Psoas muscle (tissue), 8 donors: Measurements from ENCODE around the gene CCDC187. TPM values are rescaled to one million over a fixed set of nuclear protein-coding genes. Genes with fewer than 3 reads are reported as not detected.

ENCODE experiments used
- ATAC-seq, 4 donors: fragments of 200-7000 bp; cut with Tn5 transposase; one replicate each; pipeline ENCODE4 v1.9.1; 2020; ENCODE audit warnings: moderate library complexity in 3 of 4, mild to moderate bottlenecking in 2 of 4
- DNase-seq, 2 donors: peaks; one replicate each; pipeline ENCODE4 v3.0.0-alpha.2; 2020
- H3K27ac ChIP-seq: fragments of 200-600 bp; one replicate; pipeline ENCODE4 v1.8.0; 2022
- H3K27me3 ChIP-seq, 3 donors: fragments of 200-600 bp in 1 of 3; one replicate each; pipeline versions ENCODE4 v1.6.1 to v1.8.0; 2013 to 2022; ENCODE audit warnings: low read length in 2 of 3, mild to moderate bottlenecking in 2 of 3, moderate library complexity in 1 of 3; ENCODE audit not compliant: insufficient read depth in 3 of 3
- H3K36me3 ChIP-seq, 2 donors: fragments of 200-600 bp in 1 of 2; one replicate each; pipeline versions ENCODE4 v1.6.1 to v1.8.0; 2013 to 2022; ENCODE audit warnings: low read depth in 1 of 2, mild to moderate bottlenecking in 1 of 2, moderate library complexity in 1 of 2; ENCODE audit not compliant: insufficient read depth in 1 of 2
- H3K4me1 ChIP-seq: fragments of 200-600 bp; one replicate; pipeline ENCODE4 v1.8.0; 2022
- H3K4me3 ChIP-seq: fragments of 200-600 bp; one replicate; pipeline ENCODE4 v1.8.0; 2022; ENCODE audit warnings: mild to moderate bottlenecking
- H3K9me3 ChIP-seq: fragments of 200-600 bp; one replicate; pipeline ENCODE4 v1.8.0; 2022
- WGBS, 3 donors: extraction: QIAGEN DNeasy Blood & Tissue Kit; methylation state at CpG; one replicate each; pipeline versions ENCODE4 v1.1.6 to v1.1.7; 2013; 5-methylcytosine and 5-hydroxymethylcytosine counted together
- intact Hi-C, 2 donors: fragments of 100-400 bp; cut with DNase I; formaldehyde crosslinking; loops; one replicate each; pipeline versions ENCODE4 v1.11.0 to v1.14.2; 2022
- polyA plus RNA-seq, 3 donors: library from polyadenylated mRNA; stranded (reverse); fragments of 200-250 nt; gene quantifications; one replicate each; pipeline ENCODE4 v1.2.3, GENCODE V29; 2013
- total RNA-seq, 4 donors: library from RNA; stranded (reverse); fragmentation: NEBNext Ultra II Directional in 2 of 4; extraction: Animal tissue kit (Norgen Biotek cat#: 25700) in 2 of 4; gene quantifications; one replicate each; pipeline versions ENCODE4 v1.2.1 to v1.2.4, GENCODE V29; 2021 to 2023
- TF ChIP-seq, protein P1 (sequence below): fragments of 200-600 bp; IDR thresholded peaks from one replicate; pipeline ENCODE4 v1.8.0; 2022; ENCODE audit warnings: antibody characterized with exemption
- donor health status: healthy with polysubstance abuse.
- donor health status: DM: no; HTN: no; CAD: no; lungs with moderate emphysema.
- donor health status: Bipolar disorder and iron deficiency.
- donor health status: healthy.
- donor health status: DM: yes; HTN: yes; CAD: no.
- donor health status: DM: no; HTN: no; CAD: no.
- donor health status: DM: no; HTN: no; CAD: no.
- donor health status: DM: yes; HTN: yes; CAD: no.

CCDC187 gene
- total and polyA plus RNA-seq, 7 donors: not detected

DNA sequence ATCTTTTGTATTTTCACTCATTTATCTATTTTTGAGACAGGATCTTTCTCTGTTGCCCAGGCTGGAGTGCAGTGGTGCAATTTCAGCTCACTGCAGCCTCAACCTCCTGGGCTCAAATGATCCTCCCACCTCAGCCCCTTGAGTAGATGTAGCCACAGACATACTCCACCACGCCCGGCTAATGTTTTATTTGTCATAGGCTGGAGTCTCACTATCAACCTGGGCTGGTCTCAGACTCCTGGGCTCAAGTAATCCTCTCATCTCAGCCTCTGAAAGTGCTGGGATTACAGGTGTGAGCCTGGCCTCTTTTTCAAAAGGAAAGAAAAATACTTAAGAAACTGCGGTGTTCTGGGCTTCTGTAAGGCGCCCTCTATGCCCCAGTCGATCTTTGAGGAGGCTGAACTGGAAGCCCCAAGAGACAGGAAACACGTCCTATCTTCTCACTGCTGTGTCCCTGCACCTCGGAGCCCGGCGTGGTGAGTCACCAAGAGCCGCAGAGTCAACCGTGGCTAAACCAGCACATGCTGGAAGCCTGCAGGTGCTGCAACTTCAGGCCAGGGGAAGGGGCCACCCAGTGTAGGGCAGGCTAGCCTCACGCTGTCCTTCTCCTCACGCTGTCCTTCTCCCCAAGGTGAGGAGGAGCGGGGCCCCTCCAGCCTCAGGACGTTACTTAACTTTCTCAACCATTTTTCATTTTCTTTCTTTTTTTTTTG is 83.7 kb downstream of the CCDC187 start:
- Histone ChIP-seq H3K4me1 (no peaks in the 10 kb centered on the region), H3K27me3 (no peaks in the 10 kb centered on the region), H3K36me3 (peaks cover 0 to 84% of the 10 kb centered on the region in 2 donors), H3K4me3 (no peak overlapping the region), H3K27ac (no peak overlapping the region), H3K9me3 (no peaks in the 10 kb centered on the region)
- DNase-seq (no peak), ATAC-seq (no peak)
- TF ChIP-seq, protein P1, sequence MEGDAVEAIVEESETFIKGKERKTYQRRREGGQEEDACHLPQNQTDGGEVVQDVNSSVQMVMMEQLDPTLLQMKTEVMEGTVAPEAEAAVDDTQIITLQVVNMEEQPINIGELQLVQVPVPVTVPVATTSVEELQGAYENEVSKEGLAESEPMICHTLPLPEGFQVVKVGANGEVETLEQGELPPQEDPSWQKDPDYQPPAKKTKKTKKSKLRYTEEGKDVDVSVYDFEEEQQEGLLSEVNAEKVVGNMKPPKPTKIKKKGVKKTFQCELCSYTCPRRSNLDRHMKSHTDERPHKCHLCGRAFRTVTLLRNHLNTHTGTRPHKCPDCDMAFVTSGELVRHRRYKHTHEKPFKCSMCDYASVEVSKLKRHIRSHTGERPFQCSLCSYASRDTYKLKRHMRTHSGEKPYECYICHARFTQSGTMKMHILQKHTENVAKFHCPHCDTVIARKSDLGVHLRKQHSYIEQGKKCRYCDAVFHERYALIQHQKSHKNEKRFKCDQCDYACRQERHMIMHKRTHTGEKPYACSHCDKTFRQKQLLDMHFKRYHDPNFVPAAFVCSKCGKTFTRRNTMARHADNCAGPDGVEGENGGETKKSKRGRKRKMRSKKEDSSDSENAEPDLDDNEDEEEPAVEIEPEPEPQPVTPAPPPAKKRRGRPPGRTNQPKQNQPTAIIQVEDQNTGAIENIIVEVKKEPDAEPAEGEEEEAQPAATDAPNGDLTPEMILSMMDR: no peak
- intact Hi-C loops: no loop called here
- 87 to 90% (median 88%) methylated on average over 15 of the region's 15 CpGs for WGBS, 3 donors

DNA sequence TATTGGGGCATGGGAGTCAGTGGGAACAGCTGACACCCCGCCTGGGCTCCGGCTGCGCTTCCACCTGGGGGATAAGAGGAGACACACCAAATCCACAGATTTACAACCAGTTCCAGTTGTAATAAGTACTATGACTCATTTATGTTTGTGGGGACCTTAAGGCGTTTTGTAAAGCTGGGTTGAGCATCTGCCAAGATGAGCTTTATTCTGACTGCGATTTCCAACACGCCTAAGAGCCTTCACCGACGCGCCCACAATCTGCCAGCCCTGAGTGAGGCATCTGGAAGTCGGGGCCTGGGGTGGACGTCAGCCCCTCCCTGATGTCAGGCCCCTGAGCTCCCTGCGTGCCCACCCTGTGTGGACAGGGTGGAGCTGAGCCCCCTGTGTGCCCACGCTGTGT is 84.6 kb downstream of the CCDC187 start:
- ATAC-seq: no peak
- no peaks in the 10 kb centered on the region for H3K27me3 ChIP-seq
- intact Hi-C loops: no loop called here
- H3K9me3 ChIP-seq: no peaks in the 10 kb centered on the region
- no peaks in the 10 kb centered on the region for H3K4me1 ChIP-seq
- 82 to 91% (median 91%) methylated on average over 13 of the region's 13 CpGs for WGBS, 3 donors
- H3K4me3 ChIP-seq: no peak overlapping the region
- peaks cover 0 to 86% of the 10 kb centered on the region in 2 donors for H3K36me3 ChIP-seq
- TF ChIP-seq, protein P1: no peak
- no peak for DNase-seq
- no peak overlapping the region for H3K27ac ChIP-seq

DNA sequence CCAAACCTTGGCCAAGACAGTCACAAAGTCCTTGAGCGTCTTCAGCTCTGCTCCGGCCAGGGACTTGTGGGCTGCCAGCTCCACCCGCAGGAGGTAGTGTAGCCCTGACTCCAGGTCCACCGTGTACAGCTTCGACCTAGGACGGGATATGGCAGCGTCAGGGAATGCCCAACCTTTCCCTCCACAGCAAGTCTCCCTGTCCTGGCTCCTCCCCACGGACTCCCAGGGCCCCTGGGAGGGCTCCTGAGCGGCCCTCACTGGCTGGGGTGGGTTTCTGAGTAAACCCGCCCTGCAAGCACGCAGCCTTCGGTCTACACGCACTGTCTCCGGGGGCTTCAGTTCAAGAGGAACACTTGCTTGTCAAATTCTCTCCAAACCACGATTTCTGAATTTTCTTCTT is 85.2 kb downstream of the CCDC187 start:
- Histone ChIP-seq H3K4me1 (no peaks in the 10 kb centered on the region), H3K27me3 (no peaks in the 10 kb centered on the region), H3K27ac (no peak overlapping the region), H3K36me3 (peaks cover 0 to 86% of the 10 kb centered on the region in 2 donors), H3K9me3 (no peaks in the 10 kb centered on the region), H3K4me3 (no peak overlapping the region)
- ATAC-seq (no peak), DNase-seq (no peak)
- TF ChIP-seq, protein P1: no peak
- intact Hi-C loops: no loop called here
- 87 to 90% (median 89%) methylated on average over 15 of the region's 15 CpGs for WGBS, 3 donors

DNA sequence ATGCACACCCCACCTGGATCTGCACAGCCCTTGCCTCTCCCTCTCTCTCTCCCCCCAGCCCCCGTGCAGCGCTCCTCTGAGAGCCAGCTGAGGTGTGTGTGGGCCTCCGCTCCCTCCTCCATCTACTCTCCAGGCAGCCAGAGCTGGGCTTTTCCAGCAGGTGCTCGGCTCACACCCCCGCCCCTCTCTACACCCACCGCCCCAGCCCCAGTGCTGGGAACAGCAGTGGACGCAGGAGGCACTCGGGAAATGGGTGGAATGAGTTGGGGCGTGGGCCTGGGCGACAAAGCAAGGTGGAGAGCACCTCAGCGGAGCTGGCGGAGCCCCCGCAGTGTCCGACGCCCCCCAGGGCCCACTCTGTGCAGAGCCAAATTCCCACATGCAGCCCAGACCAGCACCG is 85.6 kb downstream of the CCDC187 start:
- Histone ChIP-seq H3K4me3 (no peak overlapping the region), H3K4me1 (no peaks in the 10 kb centered on the region), H3K27ac (no peak overlapping the region), H3K36me3 (peaks cover 0 to 85% of the 10 kb centered on the region in 2 donors), H3K9me3 (no peaks in the 10 kb centered on the region), H3K27me3 (no peaks in the 10 kb centered on the region)
- TF ChIP-seq, protein P1: no peak
- 91 to 95% (median 94%) methylated on average over 16 of the region's 16 CpGs for WGBS, 3 donors
- intact Hi-C loops: no loop called here
- DNase-seq (no peak), ATAC-seq (no peak)
